Erythroblast (primary cell): ENCODE results near the gene FLT3.
"Not testable (repeated sequence)": the region's sequence is repeated elsewhere in the genome, so short reads cannot be mapped to it uniquely, and the experiment has no call there.

Experiments
- DNase-seq, 2 experiments: peaks; one replicate each; lab custom pipeline; 2025; lab: John Stamatoyannopoulos, UW
- GATA1 ChIP-seq: IDR thresholded peaks from 2 replicates; pipeline ENCODE4 v1.6.1; 2011; ENCODE audit warnings: low read depth, mild to moderate bottlenecking, control low read depth, low read length, moderate library complexity
- POLR2A ChIP-seq: IDR thresholded peaks from 2 replicates; pipeline ENCODE4 v1.6.1; 2011; ENCODE audit warnings: mild to moderate bottlenecking, low read length

FLT3 gene

GRCh38 chr13:28100150-28101121, at the start of gene FLT3:
TSS of gene FLT3 (minus strand) at chr13:28100576. CDS start at chr13:28100510, 66 bp downstream.
- peak in 1 of 2 experiments; percentile 25 for DNase-seq
- TF ChIP-seq GATA1 (no peak), POLR2A (no peak)

- no peak for TF ChIP-seq POLR2A
- no peak for TF ChIP-seq GATA1
- DNase-seq, result no peak
Observed at GRCh38 chr13:28147495-28147894, 47.1 kb upstream of the FLT3 start.

- no peak for DNase-seq
- TF ChIP-seq POLR2A (no peak), GATA1 (no peak)
Observed at GRCh38 chr13:28145049-28145448, 44.7 kb upstream of the FLT3 start.

- not testable (repeated sequence) for DNase-seq
Observed at GRCh38 chr13:28141542-28141941, 41.2 kb upstream of the FLT3 start.

- DNase-seq, result no peak
- TF ChIP-seq POLR2A (no peak), GATA1 (no peak)
Observed at GRCh38 chr13:28140433-28141125, 40.2 kb upstream of the FLT3 start.

GRCh38 chr13:28138756-28139470, 38.5 kb upstream of the FLT3 start:
- TF ChIP-seq POLR2A, result peak; percentile 37
- no peak for TF ChIP-seq GATA1
- DNase-seq, result peak; percentile 88 to 91

- DNase-seq, result peak; percentile 92 to 95
- no peak for TF ChIP-seq GATA1
- TF ChIP-seq POLR2A, result peak; percentile 85
Observed at GRCh38 chr13:28138012-28138755, 37.8 kb upstream of the FLT3 start, which contains the start of gene PAN3. TSS of gene PAN3 (plus strand) at chr13:28138545. CDS start at chr13:28138658, 113 bp downstream.

GRCh38 chr13:28137596-28137995, 37.2 kb upstream of the FLT3 start:
- DNase-seq, result peak; percentile 61 to 75
- no peak for TF ChIP-seq GATA1
- TF ChIP-seq POLR2A, result no peak

- TF ChIP-seq POLR2A (no peak), GATA1 (no peak)
- peak; percentile 60 to 74 for DNase-seq
Observed at GRCh38 chr13:28136916-28137315, 36.5 kb upstream of the FLT3 start.

GRCh38 chr13:28131646-28132045, 31.3 kb upstream of the FLT3 start:
- no peak for DNase-seq
- TF ChIP-seq POLR2A, result no peak
- TF ChIP-seq GATA1, result no peak

- TF ChIP-seq GATA1, result no peak
- TF ChIP-seq POLR2A, result no peak
- no peak for DNase-seq
Observed at GRCh38 chr13:28129911-28130693, 29.7 kb upstream of the FLT3 start.

- no peak for DNase-seq
Observed at GRCh38 chr13:28128926-28129325, 28.6 kb upstream of the FLT3 start.

More at GRCh38 chr13:28128926-28129325, 28.6 kb upstream of the FLT3 start:
- TF ChIP-seq POLR2A (no peak), GATA1 (no peak)
